HepG2 (cell line): ENCODE data around the gene GTF3C5. TPM values are rescaled to one million over a fixed set of nuclear protein-coding genes. Genes with fewer than 3 reads are reported as not detected.

Experiments
- ATAC-seq: fragments of 200-7000 bp; cut with Tn5 transposase; 3 replicates; pipeline ENCODE4 v1.9.1; 2020; ENCODE audit warnings: mild to moderate bottlenecking, moderate library complexity
- BruUV-seq: library from RNA; stranded (reverse); fragments of 400-500 nt; replicated peaks from 2 replicates; lab custom pipeline; 2021; lab: Mats Ljungman, UMichigan
- CTCF ChIA-PET: fragments of 300-600 bp; formaldehyde crosslinking; extraction: SDS; loops from one replicate; lab custom pipeline; 2021; ENCODE audit warnings: low total read pairs, inconsistent platforms, low intra/inter-chr PET ratio; lab: Yijun Ruan, JAX
- POLR2A ChIA-PET: fragments of 350-600 bp; sonication (Branson Sonifier 250); formaldehyde crosslinking; loops from one replicate; lab custom pipeline; 2020; ENCODE audit warnings: antibody characterized with exemption, inconsistent platforms; lab: Yijun Ruan, JAX
- DNase-seq: peaks from one replicate; pipeline ENCODE4 v3.0.0-alpha.2; 2015; ENCODE audit warnings: low spot score
- FAIRE-seq: peaks from 3 replicates; lab custom pipeline; 2011; peaks lifted over from hg19 to GRCh38; lab: Jason Lieb, UNC
- H2AFZ ChIP-seq: one replicate; pipeline ENCODE4 v1.6.1; 2011; ENCODE audit warnings: low read length, inconsistent platforms
- H3K27ac ChIP-seq: fragments of 300-600 bp; 3 replicates; pipeline ENCODE4 v1.8.0; 2011; ENCODE audit warnings: mixed run types, mild to moderate bottlenecking, mixed read lengths, low read length, inconsistent platforms; ENCODE audit not compliant: insufficient read depth; ENCODE audit errors: extremely low read length
- H3K27me3 ChIP-seq, 2 experiments: fragments of 200-600 bp in 1 of 2; 2 replicates in 1 of 2; 3 replicates in 1 of 2; pipeline versions ENCODE4 v1.6.0 to v1.8.0; 2011; ENCODE audit warnings: low read length in 2 of 2, mild to moderate bottlenecking in 2 of 2, moderate library complexity in 2 of 2, inconsistent platforms in 1 of 2; ENCODE audit not compliant: insufficient read depth in 2 of 2, control insufficient read depth in 1 of 2
- H3K36me3 ChIP-seq, 2 experiments: fragments of 200-600 bp in 1 of 2; replicated peaks in 1 of 2; 2 replicates in 1 of 2; 3 replicates in 1 of 2; pipeline versions ENCODE4 v1.5.1 to v1.8.0; 2011; ENCODE audit warnings: low read length in 2 of 2, inconsistent platforms in 1 of 2; ENCODE audit not compliant: insufficient read depth in 2 of 2, control insufficient read depth in 1 of 2
- H3K4me1 ChIP-seq: 2 replicates; pipeline ENCODE4 v1.5.1; 2012; ENCODE audit warnings: low read length, inconsistent platforms; ENCODE audit not compliant: insufficient read depth
- H3K4me2 ChIP-seq: 2 replicates; pipeline ENCODE4 v1.6.0; 2011; ENCODE audit warnings: low read depth, low read length, inconsistent platforms
- H3K4me3 ChIP-seq, 3 experiments: fragments of 200-600 bp in 1 of 3; sonication (generic), shearing (Covaris generic) in 1 of 3; replicated peaks in 1 of 3; 2 replicates each; pipeline ENCODE4 v1.5.1; 2011 to 2016; ENCODE audit warnings: low read length in 3 of 3, inconsistent platforms in 2 of 3, low read depth in 2 of 3, mild to moderate bottlenecking in 2 of 3, control low read depth in 1 of 3, mixed read lengths in 1 of 3; ENCODE audit not compliant: insufficient read depth in 1 of 3
- H3K79me2 ChIP-seq: one replicate; pipeline ENCODE4 v1.6.1; 2011; ENCODE audit warnings: low read length, inconsistent platforms; ENCODE audit not compliant: insufficient read depth
- H3K9ac ChIP-seq: 2 replicates; pipeline ENCODE4 v1.6.0; 2011; ENCODE audit warnings: mild to moderate bottlenecking, low read depth, low read length, inconsistent platforms; ENCODE audit not compliant: insufficient read depth
- H3K9me3 ChIP-seq: 2 replicates; pipeline ENCODE4 v1.5.1; 2012; ENCODE audit warnings: mild to moderate bottlenecking, low read length
- H4K20me1 ChIP-seq: 2 replicates; pipeline ENCODE4 v1.6.0; 2011; ENCODE audit warnings: inconsistent platforms, mild to moderate bottlenecking, low read length, moderate library complexity; ENCODE audit not compliant: insufficient read depth
- GPBP1L1 ChIP-seq: sonication (generic); formaldehyde crosslinking; IDR thresholded peaks from 2 replicates; pipeline ENCODE4 v1.5.0; 2020; ENCODE audit warnings: mild to moderate bottlenecking, missing genetic modification reagents
- PATZ1 ChIP-seq: sonication (generic); formaldehyde crosslinking; IDR thresholded peaks from 2 replicates; pipeline ENCODE4 v1.4.0; 2020; ENCODE audit warnings: missing genetic modification reagents
- SRY ChIP-seq: sonication (generic); formaldehyde crosslinking; IDR thresholded peaks from 2 replicates; pipeline ENCODE4 v1.8.0; 2022; ENCODE audit warnings: mild to moderate bottlenecking, missing genetic modification reagents
- SUZ12 ChIP-seq: fragments of 150-350 bp; IDR thresholded peaks from 2 replicates; pipeline ENCODE4 v1.6.1; 2014; ENCODE audit warnings: low read depth, low read length
- TFAP4 ChIP-seq: sonication (generic); IDR thresholded peaks from 2 replicates; pipeline ENCODE4 v1.6.1; 2016; ENCODE audit warnings: low read depth, borderline replicate concordance
- THYN1 ChIP-seq: sonication (generic); formaldehyde crosslinking; IDR thresholded peaks from 2 replicates; pipeline ENCODE4 v1.8.1; 2023; ENCODE audit warnings: low read depth, mild to moderate bottlenecking, moderate library complexity, missing genetic modification reagents, borderline replicate concordance
- ZBTB7A ChIP-seq: sonication (generic); formaldehyde crosslinking; IDR thresholded peaks from 2 replicates; pipeline ENCODE4 v1.8.0; 2022; ENCODE audit warnings: mild to moderate bottlenecking, missing genetic modification reagents
- ZFAT ChIP-seq: sonication (generic); formaldehyde crosslinking; conservative IDR thresholded peaks from 2 replicates; pipeline ENCODE4 v1.8.1; 2023; ENCODE audit warnings: missing genetic modification reagents, inconsistent platforms
- ZNF17 ChIP-seq: sonication (generic); formaldehyde crosslinking; IDR thresholded peaks from 2 replicates; pipeline ENCODE4 v1.5.0; 2020; ENCODE audit warnings: mild to moderate bottlenecking, missing genetic modification reagents
- ZNF24 ChIP-seq: fragments of 450-650 bp; IDR thresholded peaks from 2 replicates; pipeline ENCODE4 v1.6.1; 2017; ENCODE audit warnings: antibody characterized with exemption, mild to moderate bottlenecking
- ZNF280D ChIP-seq: sonication (generic); formaldehyde crosslinking; IDR thresholded peaks from 2 replicates; pipeline ENCODE4 v1.5.1; 2020; ENCODE audit warnings: mild to moderate bottlenecking, missing genetic modification reagents
- ZNF569 ChIP-seq: sonication (generic); formaldehyde crosslinking; IDR thresholded peaks from 2 replicates; pipeline ENCODE4 v1.5.0; 2020; ENCODE audit warnings: mild to moderate bottlenecking, missing genetic modification reagents, moderate library complexity, borderline replicate concordance
- ZNF691 ChIP-seq: sonication (generic); formaldehyde crosslinking; IDR thresholded peaks from 2 replicates; pipeline ENCODE4 v1.4.0; 2020; ENCODE audit warnings: missing genetic modification reagents, low read depth, mild to moderate bottlenecking, borderline replicate concordance
- WGBS: methylation state at CpG from one replicate; pipeline ENCODE4 v1.1.6; 2017; ENCODE audit warnings: low lambda C conversion rate; 5-methylcytosine and 5-hydroxymethylcytosine counted together
- in situ Hi-C: cut with HindIII; loops from 2 replicates; pipeline ENCODE4 v1.10.0; 2017; ENCODE audit warnings: low pct_unique_long_range_greater_than_20kb; ENCODE audit not compliant: extremely low pct_ligation_motif_present
- intact Hi-C: fragments of 100-400 bp; cut with micrococcal nuclease; formaldehyde crosslinking; loops from one replicate; pipeline ENCODE4 v1.10.0; 2022; ENCODE audit not compliant: unreplicated experiment
- polyA plus RNA-seq, 8 experiments: library from polyadenylated mRNA; depleted of rRNA in 3 of 8; stranded (reverse) in 7 of 8; unstranded in 1 of 8; fragments of >200 nt; fragmentation: Illumina TruSeq in 4 of 8; extraction: Trizol in 4 of 8; gene quantifications; 2 replicates each; pipeline versions ENCODE4 v1.2.1 to v1.2.3, GENCODE V29; 2011 to 2016; ENCODE audit warnings: low read depth in 4 of 8, missing spikeins in 1 of 8, mixed read lengths in 1 of 8; ENCODE audit not compliant: insufficient read depth in 1 of 8
- total RNA-seq, 5 experiments: library from RNA; depleted of rRNA; stranded (reverse); fragments of >200 nt; fragmentation: Illumina TruSeq; extraction: Trizol; gene quantifications; 2 replicates each; pipeline ENCODE4 v1.2.3, GENCODE V29; 2016; ENCODE audit warnings: low read depth in 1 of 5

Gene GTF3C5
- total and polyA plus RNA-seq, 2 of the 13 experiments (the other 11 are each of a cell fraction or from before 2014, with no cell fraction given): 66.9 to 92.6 TPM

GRCh38 chr9:133041958-133042357 lies 11.2 kb downstream of the GTF3C5 start:
- BruUV-seq: no TSS peak
- Histone ChIP-seq H3K9ac (no peak overlapping the region), H3K36me3 (peaks cover 28 to 56% of the 10 kb centered on the region in 2 experiments), H3K79me2 (peaks cover 22% of the 10 kb centered on the region), H3K9me3 (no peaks in the 10 kb centered on the region), H3K27ac (no peak overlapping the region), H3K27me3 (no peaks in the 10 kb centered on the region), H3K4me1 (no peaks in the 10 kb centered on the region), H4K20me1 (0 out of 2 replicates have a peak, but pooled peaks cover 3% of the 10 kb centered on the region), H3K4me3 (no peak overlapping the region), H3K4me2 (no peak overlapping the region), H2AFZ (no peak overlapping the region)
- FAIRE-seq: no peak
- no peak for DNase-seq
- no peak for ATAC-seq
- ChIA-PET POLR2A (interaction anchor here (0.9 kb wide), 1 partner anchor 12 kb away, joined by 3 read pairs; the partner anchor contains the start of gene GTF3C5), CTCF (no interaction called here)
- 100% methylated on average over 8 of the region's 9 CpGs for WGBS
- in situ Hi-C loops: loop anchor here (10.0 kb wide), 1 partner anchor 103 kb away; no protein-coding TSS in a partner anchor
- intact Hi-C loops: loop anchor here (5.0 kb wide), 1 partner anchor 105 kb away; no protein-coding TSS in a partner anchor
- no peak for TF ChIP-seq ZNF280D
- no peak for TF ChIP-seq ZBTB7A (CRISPR knock-in tag)
- TF ChIP-seq SRY (CRISPR knock-in tag): no peak
- TF ChIP-seq GPBP1L1 (CRISPR knock-in tag): no peak
- TF ChIP-seq ZFAT (CRISPR knock-in tag): no peak
- TF ChIP-seq ZNF24: no peak
- no peak for TF ChIP-seq ZNF569 (CRISPR knock-in tag)
- TF ChIP-seq PATZ1 (CRISPR knock-in tag): no peak
- TF ChIP-seq TFAP4: no peak
- no peak for TF ChIP-seq THYN1
- TF ChIP-seq SUZ12: no peak
- TF ChIP-seq ZNF691 (CRISPR knock-in tag): no peak
- no peak for TF ChIP-seq ZNF17 (CRISPR knock-in tag)
